Measurements from ENCODE around the gene CYP4B1. TPM values are rescaled to one million over a fixed set of nuclear protein-coding genes. Genes with fewer than 3 reads are reported as not detected.
"Not testable (repeated sequence)": the region's sequence is repeated elsewhere in the genome, so short reads cannot be mapped to it uniquely, and the experiment has no call there.

The CYP4B1 gene
- total and polyA plus RNA-seq, 2 donors (not counting 1 experiment from before 2014, with no cell fraction given): not detected

- no peaks in the 10 kb centered on the region for H3K4me1 Mint-ChIP-seq
- CTCF ChIA-PET: no interaction called here
- Histone ChIP-seq H3K27me3 (replicated peaks in 1 of 4; ENCODE audit: control extremely low read depth in 1 of 4, control insufficient read depth in 3 of 4, insufficient read depth in 4 of 4, low read length in 3 of 4) (peaks cover 0 to 5% (median 0%) of the 10 kb centered on the region in 4 experiments), H3K27ac (ENCODE audit: low read length in 2 of 2) (no peak overlapping the region), H3K9me3 (ENCODE audit: control extremely low read depth in 1 of 3, control insufficient read depth in 2 of 3, insufficient read depth in 1 of 3, low read length in 2 of 3) (no peaks in the 10 kb centered on the region), H3K9ac (ENCODE audit: low read length) (no peak overlapping the region), H4K20me1 (ENCODE audit: control insufficient read depth, insufficient read depth, low read length, poor library complexity, severe bottlenecking) (no peaks in the 10 kb centered on the region), H3K4me1 (ENCODE audit: control insufficient read depth in 2 of 2, insufficient read depth in 2 of 2, low read length in 2 of 2) (no peaks in the 10 kb centered on the region), H3K79me2 (ENCODE audit: control insufficient read depth, insufficient read depth, low read length) (no peaks in the 10 kb centered on the region), H3K4me3 (ENCODE audit: control extremely low read depth in 1 of 5, extremely low read depth in 1 of 5, insufficient read depth in 1 of 5, low read depth in 2 of 5, low read length in 4 of 5) (no peak overlapping the region), H2AFZ (ENCODE audit: insufficient read depth, low read depth, low read length, poor library complexity, severe bottlenecking) (no peak overlapping the region), H3K4me2 (replicated peaks; ENCODE audit: low read depth, low read length, poor library complexity, severe bottlenecking) (no peak overlapping the region), H3K36me3 (replicated peaks in 1 of 2; ENCODE audit: control extremely low read depth in 1 of 2, control insufficient read depth in 1 of 2, extremely low read depth in 1 of 2, insufficient read depth in 2 of 2, low read length in 1 of 2) (no peaks in the 10 kb centered on the region)
- H3K4me3 Mint-ChIP-seq: no peak overlapping the region
- WGBS (ENCODE audit: insufficient coverage): 74% methylated on average over 5 of the region's 7 CpGs
- intact Hi-C loops (cut with micrococcal nuclease): no loop called here
- H3K27me3 Mint-ChIP-seq: peaks cover 40% of the 10 kb centered on the region
- ATAC-seq (ENCODE audit: low read depth): no peak
- no peak for TF ChIP-seq EZH2 (IDR thresholded peaks at IDR 0.05; ENCODE audit: borderline replicate concordance, insufficient read depth, low read depth, low read length, poor library complexity, severe bottlenecking)
- TF ChIP-seq, protein P1, sequence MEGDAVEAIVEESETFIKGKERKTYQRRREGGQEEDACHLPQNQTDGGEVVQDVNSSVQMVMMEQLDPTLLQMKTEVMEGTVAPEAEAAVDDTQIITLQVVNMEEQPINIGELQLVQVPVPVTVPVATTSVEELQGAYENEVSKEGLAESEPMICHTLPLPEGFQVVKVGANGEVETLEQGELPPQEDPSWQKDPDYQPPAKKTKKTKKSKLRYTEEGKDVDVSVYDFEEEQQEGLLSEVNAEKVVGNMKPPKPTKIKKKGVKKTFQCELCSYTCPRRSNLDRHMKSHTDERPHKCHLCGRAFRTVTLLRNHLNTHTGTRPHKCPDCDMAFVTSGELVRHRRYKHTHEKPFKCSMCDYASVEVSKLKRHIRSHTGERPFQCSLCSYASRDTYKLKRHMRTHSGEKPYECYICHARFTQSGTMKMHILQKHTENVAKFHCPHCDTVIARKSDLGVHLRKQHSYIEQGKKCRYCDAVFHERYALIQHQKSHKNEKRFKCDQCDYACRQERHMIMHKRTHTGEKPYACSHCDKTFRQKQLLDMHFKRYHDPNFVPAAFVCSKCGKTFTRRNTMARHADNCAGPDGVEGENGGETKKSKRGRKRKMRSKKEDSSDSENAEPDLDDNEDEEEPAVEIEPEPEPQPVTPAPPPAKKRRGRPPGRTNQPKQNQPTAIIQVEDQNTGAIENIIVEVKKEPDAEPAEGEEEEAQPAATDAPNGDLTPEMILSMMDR (IDR thresholded peaks at IDR 0.05): no peak
- no peak for DNase-seq
- H3K27ac Mint-ChIP-seq: no peak overlapping the region
- no peaks in the 10 kb centered on the region for H3K9me3 Mint-ChIP-seq (ENCODE audit: insufficient read depth)
- POLR2A ChIA-PET: no interaction called here
These were observed 48.9 kb upstream of the CYP4B1 start for GRCh38 chr1:46749921-46750404.

DNA sequence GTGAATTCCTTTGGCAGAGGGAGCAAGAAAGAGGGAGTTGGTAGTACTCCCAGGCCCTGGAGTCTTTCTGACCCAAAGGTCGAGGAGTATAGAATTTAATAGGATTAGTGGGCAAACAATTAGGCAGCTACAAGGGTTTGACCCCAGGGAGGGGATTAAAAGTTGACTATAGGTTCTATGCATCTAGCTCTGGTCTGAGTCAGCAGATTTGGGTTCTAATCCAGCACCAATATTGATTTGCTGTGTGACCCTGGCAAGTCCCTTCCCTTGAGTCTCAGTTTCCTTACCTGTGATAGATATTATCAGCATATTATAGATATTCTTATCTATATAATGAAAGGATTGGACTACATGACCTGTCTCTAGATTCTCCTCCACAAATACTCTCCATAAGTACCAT is 44.9 kb upstream of the CYP4B1 start:
- 43% methylated on average over 1 of the region's 1 CpG for WGBS (ENCODE audit: insufficient coverage)
- Histone ChIP-seq H3K79me2 (ENCODE audit: control insufficient read depth, insufficient read depth, low read length) (no peaks in the 10 kb centered on the region), H3K9ac (ENCODE audit: low read length) (no peak overlapping the region), H3K9me3 (ENCODE audit: control extremely low read depth in 1 of 3, control insufficient read depth in 2 of 3, insufficient read depth in 1 of 3, low read length in 2 of 3) (no peaks in the 10 kb centered on the region), H3K36me3 (replicated peaks in 1 of 2; ENCODE audit: control extremely low read depth in 1 of 2, control insufficient read depth in 1 of 2, extremely low read depth in 1 of 2, insufficient read depth in 2 of 2, low read length in 1 of 2) (no peaks in the 10 kb centered on the region), H2AFZ (ENCODE audit: insufficient read depth, low read depth, low read length, poor library complexity, severe bottlenecking) (no peak overlapping the region), H3K4me3 (ENCODE audit: control extremely low read depth in 1 of 5, extremely low read depth in 1 of 5, insufficient read depth in 1 of 5, low read depth in 2 of 5, low read length in 4 of 5) (no peak overlapping the region), H3K27ac (ENCODE audit: low read length in 2 of 2) (no peak overlapping the region), H3K27me3 (replicated peaks in 1 of 4; ENCODE audit: control extremely low read depth in 1 of 4, control insufficient read depth in 3 of 4, insufficient read depth in 4 of 4, low read length in 3 of 4) (peaks cover 0 to 6% (median 1%) of the 10 kb centered on the region in 4 experiments), H4K20me1 (ENCODE audit: control insufficient read depth, insufficient read depth, low read length, poor library complexity, severe bottlenecking) (no peaks in the 10 kb centered on the region), H3K4me2 (replicated peaks; ENCODE audit: low read depth, low read length, poor library complexity, severe bottlenecking) (no peak overlapping the region), H3K4me1 (ENCODE audit: control insufficient read depth in 2 of 2, insufficient read depth in 2 of 2, low read length in 2 of 2) (no peaks in the 10 kb centered on the region)
- no peak for ATAC-seq (ENCODE audit: low read depth)
- no peak for DNase-seq
- no peak overlapping the region for H3K4me3 Mint-ChIP-seq
- intact Hi-C loops (cut with micrococcal nuclease): no loop called here
- no peak overlapping the region for H3K27ac Mint-ChIP-seq
- peaks cover 41% of the 10 kb centered on the region for H3K27me3 Mint-ChIP-seq
- H3K9me3 Mint-ChIP-seq (ENCODE audit: insufficient read depth): no peaks in the 10 kb centered on the region
- ChIA-PET CTCF (interaction anchor here (1.1 kb wide), 1 partner anchor 11 kb away, joined by 3 read pairs; no protein-coding TSS in a partner anchor), POLR2A (no interaction called here)
- H3K4me1 Mint-ChIP-seq: no peaks in the 10 kb centered on the region
- no peak for TF ChIP-seq EZH2 (IDR thresholded peaks at IDR 0.05; ENCODE audit: borderline replicate concordance, insufficient read depth, low read depth, low read length, poor library complexity, severe bottlenecking)
- TF ChIP-seq, protein P1 (IDR thresholded peaks at IDR 0.05): no peak

DNA sequence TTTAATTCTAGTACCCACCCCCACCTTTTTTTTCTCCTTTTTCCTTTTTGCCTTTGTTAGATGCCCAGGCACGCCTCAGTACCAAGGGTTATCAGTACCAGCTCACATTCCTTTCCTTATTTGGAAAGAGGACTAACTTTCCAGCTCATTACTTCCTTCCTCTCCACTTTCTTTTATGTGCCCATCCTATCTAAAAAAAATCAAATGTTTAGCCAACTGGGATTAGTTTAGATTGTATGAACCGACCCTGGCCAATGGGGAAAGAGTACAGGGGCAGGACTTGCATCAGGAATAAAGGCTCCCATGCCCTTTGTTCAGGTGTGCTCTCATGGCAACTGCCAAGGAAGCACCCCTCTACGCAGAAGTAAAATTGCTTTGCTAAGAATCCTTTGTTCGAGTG is 44.1 kb upstream of the CYP4B1 start:
- H3K9ac ChIP-seq (ENCODE audit: low read length); H3K36me3 ChIP-seq (replicated peaks in 1 of 2; ENCODE audit: control extremely low read depth in 1 of 2, control insufficient read depth in 1 of 2, extremely low read depth in 1 of 2, insufficient read depth in 2 of 2, low read length in 1 of 2); H4K20me1 ChIP-seq (ENCODE audit: control insufficient read depth, insufficient read depth, low read length, poor library complexity, severe bottlenecking); H3K4me1 Mint-ChIP-seq; H3K79me2 ChIP-seq (ENCODE audit: control insufficient read depth, insufficient read depth, low read length); H3K4me3 Mint-ChIP-seq; H3K9me3 Mint-ChIP-seq (ENCODE audit: insufficient read depth); H3K4me2 ChIP-seq (replicated peaks; ENCODE audit: low read depth, low read length, poor library complexity, severe bottlenecking); H2AFZ ChIP-seq (ENCODE audit: insufficient read depth, low read depth, low read length, poor library complexity, severe bottlenecking); POLR2A ChIA-PET; H3K4me1 ChIP-seq (ENCODE audit: control insufficient read depth in 2 of 2, insufficient read depth in 2 of 2, low read length in 2 of 2); H3K4me3 ChIP-seq (ENCODE audit: control extremely low read depth in 1 of 5, extremely low read depth in 1 of 5, insufficient read depth in 1 of 5, low read depth in 2 of 5, low read length in 4 of 5); H3K27ac Mint-ChIP-seq; intact Hi-C loops (cut with micrococcal nuclease); H3K27ac ChIP-seq (ENCODE audit: low read length in 2 of 2); H3K9me3 ChIP-seq (ENCODE audit: control extremely low read depth in 1 of 3, control insufficient read depth in 2 of 3, insufficient read depth in 1 of 3, low read length in 2 of 3); H3K27me3 ChIP-seq (replicated peaks in 1 of 4; ENCODE audit: control extremely low read depth in 1 of 4, control insufficient read depth in 3 of 4, insufficient read depth in 4 of 4, low read length in 3 of 4); ATAC-seq (ENCODE audit: low read depth); DNase-seq: not testable (repeated sequence)
- WGBS (ENCODE audit: insufficient coverage): 78% methylated on average over 3 of the region's 4 CpGs
- CTCF ChIA-PET: interaction anchor here (1.1 kb wide), 1 partner anchor 10 kb away, joined by 3 read pairs; no protein-coding TSS in a partner anchor
- H3K27me3 Mint-ChIP-seq: peaks cover 40% of the 10 kb centered on the region
